GM10266 (cell line): ENCODE measurements around the gene PALLD.
"Not testable (repeated sequence)": the region's sequence is repeated elsewhere in the genome, so short reads cannot be mapped to it uniquely, and the experiment has no call there.

Source experiments
- DNase-seq: peaks from one replicate; pipeline ENCODE4 v3.0.0; 2012; ENCODE audit errors: extremely low spot score
- TF ChIP-seq, protein P1 (sequence below): IDR thresholded peaks from 2 replicates; pipeline ENCODE4 v1.5.1; 2012; ENCODE audit warnings: mild to moderate bottlenecking, low read depth; ENCODE audit not compliant: control insufficient read depth, insufficient read depth; ENCODE audit errors: missing control alignments

PALLD gene

DNA sequence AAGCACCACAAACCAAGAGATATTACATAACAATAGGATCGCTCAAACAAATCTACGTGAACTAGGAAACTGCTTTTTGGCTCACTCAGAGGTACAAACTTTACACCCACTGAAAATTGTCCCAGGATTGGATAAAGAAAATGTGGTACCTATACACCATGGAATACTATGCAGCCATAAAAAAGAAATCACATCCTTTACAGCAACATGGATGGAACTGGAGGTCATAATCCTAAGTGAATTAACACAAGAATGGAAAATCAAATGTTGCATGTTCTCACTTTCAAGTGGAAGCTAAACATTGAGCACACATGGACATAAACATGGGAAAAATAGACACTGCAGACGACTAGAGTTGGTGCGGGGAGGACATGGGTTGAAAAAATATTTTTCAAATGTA is 305.4 kb downstream of the PALLD start:
- TF ChIP-seq, protein P1, sequence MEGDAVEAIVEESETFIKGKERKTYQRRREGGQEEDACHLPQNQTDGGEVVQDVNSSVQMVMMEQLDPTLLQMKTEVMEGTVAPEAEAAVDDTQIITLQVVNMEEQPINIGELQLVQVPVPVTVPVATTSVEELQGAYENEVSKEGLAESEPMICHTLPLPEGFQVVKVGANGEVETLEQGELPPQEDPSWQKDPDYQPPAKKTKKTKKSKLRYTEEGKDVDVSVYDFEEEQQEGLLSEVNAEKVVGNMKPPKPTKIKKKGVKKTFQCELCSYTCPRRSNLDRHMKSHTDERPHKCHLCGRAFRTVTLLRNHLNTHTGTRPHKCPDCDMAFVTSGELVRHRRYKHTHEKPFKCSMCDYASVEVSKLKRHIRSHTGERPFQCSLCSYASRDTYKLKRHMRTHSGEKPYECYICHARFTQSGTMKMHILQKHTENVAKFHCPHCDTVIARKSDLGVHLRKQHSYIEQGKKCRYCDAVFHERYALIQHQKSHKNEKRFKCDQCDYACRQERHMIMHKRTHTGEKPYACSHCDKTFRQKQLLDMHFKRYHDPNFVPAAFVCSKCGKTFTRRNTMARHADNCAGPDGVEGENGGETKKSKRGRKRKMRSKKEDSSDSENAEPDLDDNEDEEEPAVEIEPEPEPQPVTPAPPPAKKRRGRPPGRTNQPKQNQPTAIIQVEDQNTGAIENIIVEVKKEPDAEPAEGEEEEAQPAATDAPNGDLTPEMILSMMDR: no peak
- no peak for DNase-seq

GRCh38 chr4:168803052-168803451 is 306.2 kb downstream of the PALLD start:
- DNase-seq: not testable (repeated sequence)

GRCh38 chr4:168803732-168804131 is 306.9 kb downstream of the PALLD start:
- DNase-seq: no peak
- TF ChIP-seq, protein P1: no peak

DNA sequence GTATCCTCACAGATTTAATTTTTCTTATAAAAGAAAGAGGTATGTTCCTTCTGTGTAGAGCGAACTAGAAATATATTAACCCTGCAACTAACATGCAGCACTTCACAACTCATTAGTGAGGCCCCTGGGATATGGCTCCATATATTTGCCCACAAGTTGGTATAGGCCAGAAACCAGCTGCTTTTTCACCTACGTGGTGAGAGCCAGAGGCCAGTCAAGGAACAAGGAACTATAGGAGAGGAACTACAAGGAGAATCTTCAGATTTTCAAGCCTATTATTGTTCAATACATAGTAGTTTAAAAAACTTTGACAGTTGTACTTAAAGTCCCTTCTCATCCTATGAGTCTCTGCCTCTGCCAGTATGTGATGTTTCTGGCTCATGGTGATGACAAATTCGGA is 307.3 kb downstream of the PALLD start:
- no peak for DNase-seq

GRCh38 chr4:168805341-168805740 is 308.5 kb downstream of the PALLD start:
- DNase-seq: no peak
- TF ChIP-seq, protein P1: no peak

More for the DNA sequence above, 307.3 kb downstream of the PALLD start:
- TF ChIP-seq, protein P1: no peak

- DNase-seq: not testable (repeated sequence)
These were observed 309.4 kb downstream of the PALLD start for GRCh38 chr4:168806247-168806646.

DNA sequence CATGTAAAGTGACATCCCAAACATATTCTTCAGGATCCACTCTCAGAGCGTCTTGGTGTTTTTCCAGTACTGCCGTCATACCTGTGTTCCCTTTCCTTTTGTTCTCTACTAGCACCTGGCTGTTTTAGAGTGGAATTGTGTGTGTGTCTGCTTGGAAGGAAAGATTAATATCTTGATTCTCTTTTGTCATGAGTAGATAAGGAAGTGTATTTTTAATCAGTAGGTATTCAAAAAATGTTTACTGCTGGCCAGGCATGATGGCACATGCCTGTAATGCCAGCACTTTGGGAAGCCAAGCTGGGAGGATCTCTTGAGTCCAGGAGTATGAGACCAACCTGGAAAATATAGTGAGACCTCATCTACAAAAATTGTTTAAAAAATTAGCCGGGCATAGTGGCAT is 314.4 kb downstream of the PALLD start:
- no peak for DNase-seq

GRCh38 chr4:168811786-168812651 is 315.2 kb downstream of the PALLD start:
- TF ChIP-seq, protein P1: no peak
- no peak for DNase-seq

More for the DNA sequence above, 314.4 kb downstream of the PALLD start:
- TF ChIP-seq, protein P1: no peak
